Measurements from ENCODE around the gene KXD1.

Gene KXD1

DNA sequence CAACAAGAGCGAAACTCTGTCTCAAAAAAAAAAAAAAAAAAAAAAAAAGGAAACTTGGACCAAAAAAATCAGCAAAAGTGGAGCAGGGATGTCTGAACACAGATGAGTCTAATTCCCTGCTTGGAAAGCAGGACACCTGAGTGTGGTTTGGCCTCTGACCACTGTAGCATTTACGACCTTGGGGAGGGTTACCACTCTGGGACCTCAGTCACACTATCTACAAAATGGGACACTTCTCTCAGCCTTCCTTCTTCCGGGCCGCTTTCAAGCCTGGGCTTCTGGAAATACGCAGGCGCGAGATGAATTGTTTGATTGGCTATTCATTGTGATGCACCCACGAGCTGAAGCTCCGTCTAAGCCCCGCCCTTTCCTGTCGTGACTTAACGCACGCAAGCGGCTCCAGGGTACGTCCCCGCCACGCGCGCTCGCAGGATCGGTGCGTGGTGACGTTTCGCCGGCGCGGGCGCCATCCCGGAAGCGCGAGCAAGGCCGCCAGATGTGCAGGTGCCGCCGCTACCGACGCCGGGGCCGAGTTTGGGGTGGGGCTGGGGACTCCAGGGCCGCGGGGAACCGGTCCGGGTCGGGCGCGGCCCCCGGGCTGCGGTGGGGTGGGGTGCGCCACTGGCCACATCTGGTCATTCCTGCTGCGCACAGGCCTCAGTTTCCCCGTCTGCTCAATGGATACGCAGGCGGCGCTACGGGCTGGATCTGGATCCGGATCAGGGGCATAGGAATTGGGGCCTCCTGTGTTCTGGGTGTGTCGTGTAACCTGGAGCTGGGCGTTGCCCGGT lies at the start of gene KXD1:
Gene KXD1, plus strand, starts transcription at position 460 of the 791 bp plus-strand sequence. CDS start 4,187 bp downstream, outside the sequence.
- peak; percentile 100 for DNase-seq (ENCODE audit: low read depth)
- TF ChIP-seq, protein P1, sequence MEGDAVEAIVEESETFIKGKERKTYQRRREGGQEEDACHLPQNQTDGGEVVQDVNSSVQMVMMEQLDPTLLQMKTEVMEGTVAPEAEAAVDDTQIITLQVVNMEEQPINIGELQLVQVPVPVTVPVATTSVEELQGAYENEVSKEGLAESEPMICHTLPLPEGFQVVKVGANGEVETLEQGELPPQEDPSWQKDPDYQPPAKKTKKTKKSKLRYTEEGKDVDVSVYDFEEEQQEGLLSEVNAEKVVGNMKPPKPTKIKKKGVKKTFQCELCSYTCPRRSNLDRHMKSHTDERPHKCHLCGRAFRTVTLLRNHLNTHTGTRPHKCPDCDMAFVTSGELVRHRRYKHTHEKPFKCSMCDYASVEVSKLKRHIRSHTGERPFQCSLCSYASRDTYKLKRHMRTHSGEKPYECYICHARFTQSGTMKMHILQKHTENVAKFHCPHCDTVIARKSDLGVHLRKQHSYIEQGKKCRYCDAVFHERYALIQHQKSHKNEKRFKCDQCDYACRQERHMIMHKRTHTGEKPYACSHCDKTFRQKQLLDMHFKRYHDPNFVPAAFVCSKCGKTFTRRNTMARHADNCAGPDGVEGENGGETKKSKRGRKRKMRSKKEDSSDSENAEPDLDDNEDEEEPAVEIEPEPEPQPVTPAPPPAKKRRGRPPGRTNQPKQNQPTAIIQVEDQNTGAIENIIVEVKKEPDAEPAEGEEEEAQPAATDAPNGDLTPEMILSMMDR (IDR thresholded peaks at IDR 0.05; ENCODE audit: insufficient read depth, low read depth, low read length, missing control alignments) = no peak
- H3K4me3 ChIP-seq (ENCODE audit: low read depth, low read length) = peak within 1 kb of the TSS; percentile 98

DNA sequence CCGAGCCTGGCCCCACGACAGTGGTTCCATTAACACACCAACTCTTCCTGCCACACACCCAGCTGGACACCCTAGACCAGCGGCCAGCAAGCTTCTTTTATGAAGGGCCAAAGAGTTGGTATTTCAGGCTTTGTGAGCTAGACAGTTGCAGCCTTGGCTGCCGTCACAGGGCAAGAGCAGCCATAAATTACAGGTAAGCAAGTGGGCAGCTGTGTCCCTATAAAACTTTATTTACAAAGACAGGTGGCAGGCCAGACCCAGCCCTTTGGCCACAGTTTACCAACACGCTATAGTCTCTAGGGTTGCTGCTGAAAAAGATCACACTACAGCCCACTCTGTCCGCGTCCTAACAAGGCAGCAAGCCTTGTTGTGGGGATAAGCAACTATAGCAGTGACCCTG lies 49.1 kb upstream of the KXD1 start:
- H3K4me3 ChIP-seq (ENCODE audit: low read depth, low read length) = no peak overlapping the region
- DNase-seq (ENCODE audit: low read depth) = no peak
- TF ChIP-seq, protein P1 (IDR thresholded peaks at IDR 0.05; ENCODE audit: insufficient read depth, low read depth, low read length, missing control alignments) = no peak

- no peak for DNase-seq (ENCODE audit: low read depth)
- TF ChIP-seq, protein P1 (IDR thresholded peaks at IDR 0.05; ENCODE audit: insufficient read depth, low read depth, low read length, missing control alignments) = no peak
- no peak overlapping the region for H3K4me3 ChIP-seq (ENCODE audit: low read depth, low read length)
Measured at GRCh38 chr19:18510216-18510615, 47.5 kb upstream of the KXD1 start.

- no peak overlapping the region for H3K4me3 ChIP-seq (ENCODE audit: low read depth, low read length)
- no peak for DNase-seq (ENCODE audit: low read depth)
- TF ChIP-seq, protein P1 (IDR thresholded peaks at IDR 0.05; ENCODE audit: insufficient read depth, low read depth, low read length, missing control alignments) = no peak
Measured at GRCh38 chr19:18513868-18514267, 43.8 kb upstream of the KXD1 start.

DNA sequence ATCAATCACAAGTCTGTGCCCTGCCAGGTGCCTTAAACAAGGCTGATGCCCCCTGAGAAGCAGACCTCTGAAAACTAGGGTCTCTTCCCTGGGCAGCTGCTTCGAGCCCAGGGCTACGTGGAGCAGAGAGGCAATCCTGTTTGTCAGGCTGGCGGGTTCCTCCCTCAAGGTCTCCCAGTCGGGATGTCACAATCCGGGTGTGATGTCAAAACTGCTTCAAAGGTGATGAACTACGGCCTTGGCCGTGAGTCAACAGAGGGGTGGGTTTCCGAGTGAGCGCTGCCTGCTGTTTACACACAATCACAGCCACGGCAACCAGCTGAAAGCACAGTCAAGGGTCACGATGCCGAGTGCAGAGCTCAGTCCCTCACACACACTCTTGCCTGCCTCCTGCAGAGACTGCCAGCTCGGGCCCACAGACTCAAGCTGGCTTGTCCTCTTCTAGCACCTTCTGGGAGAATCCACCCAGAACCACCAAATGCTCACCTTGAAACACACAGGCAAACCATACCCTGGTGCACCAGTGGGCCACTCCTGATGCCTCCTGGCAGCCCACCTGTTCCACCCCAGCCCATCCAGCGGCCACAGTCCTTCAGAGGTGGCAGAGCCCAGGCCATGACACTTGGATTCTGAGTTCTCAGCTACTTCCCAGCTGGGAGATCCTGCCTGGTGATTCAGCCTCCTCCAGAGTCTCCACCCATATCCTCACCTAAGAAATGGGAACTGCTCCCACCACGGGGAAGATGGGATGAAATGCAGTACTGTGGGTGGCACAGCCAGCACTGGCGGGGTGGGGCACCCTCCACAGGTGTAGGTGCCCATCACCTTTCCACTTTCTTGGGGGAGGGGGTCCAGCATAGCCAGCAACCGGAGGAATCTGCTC lies 42.6 kb upstream of the KXD1 start:
- DNase-seq (ENCODE audit: low read depth) = no peak
- H3K4me3 ChIP-seq (ENCODE audit: low read depth, low read length) = no peak overlapping the region
- TF ChIP-seq, protein P1 (IDR thresholded peaks at IDR 0.05; ENCODE audit: insufficient read depth, low read depth, low read length, missing control alignments) = no peak

DNA sequence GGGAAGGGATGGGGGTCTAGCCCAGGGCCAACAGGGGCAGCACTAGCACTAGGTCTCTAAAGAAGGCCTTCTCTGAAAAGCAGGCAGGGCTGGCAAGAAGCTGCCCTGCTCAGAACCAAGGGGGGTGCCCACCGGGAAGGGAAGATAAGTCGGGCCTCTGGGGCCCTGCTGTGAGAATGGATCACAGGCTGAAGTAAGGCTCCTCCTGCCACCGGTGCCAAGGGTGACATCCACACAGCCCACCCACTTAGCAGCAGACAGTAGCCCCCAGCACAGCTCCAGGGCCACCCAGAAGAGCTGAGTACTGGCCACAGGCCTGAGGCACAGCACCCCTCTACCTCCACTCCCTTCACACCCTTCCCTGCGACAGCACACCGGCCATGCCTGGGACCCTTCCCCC lies 41.7 kb upstream of the KXD1 start:
- H3K4me3 ChIP-seq (ENCODE audit: low read depth, low read length) = no peak overlapping the region
- TF ChIP-seq, protein P1 (IDR thresholded peaks at IDR 0.05; ENCODE audit: insufficient read depth, low read depth, low read length, missing control alignments) = no peak
- DNase-seq (ENCODE audit: low read depth) = no peak

Data from GM12865 (cell line).